HL-60 (cell line): ENCODE results near the gene ZNF578.
A peak's percentile ranks its signal among the peaks of the same experiment; 100 is the strongest.

Experiments
- CTCF ChIP-seq: IDR thresholded peaks from one replicate; pipeline ENCODE4 v1.5.1; 2011; ENCODE audit warnings: low read length, control low read depth, inconsistent platforms; ENCODE audit not compliant: insufficient read depth
- POLR2AphosphoS5 ChIP-seq: IDR thresholded peaks from 2 replicates; pipeline ENCODE4 v1.6.1; 2012; ENCODE audit warnings: low read depth
- REST ChIP-seq: IDR thresholded peaks from 2 replicates; pipeline ENCODE4 v1.6.1; 2012; ENCODE audit warnings: low read depth; ENCODE audit not compliant: insufficient replicate concordance
- SPI1 ChIP-seq: IDR thresholded peaks from 2 replicates; pipeline ENCODE4 v1.6.1; 2012; ENCODE audit warnings: low read depth, mild to moderate bottlenecking, borderline replicate concordance

- TF ChIP-seq CTCF = peak; percentile 25
- peak; percentile 64; the same call in 1 of the 2 replicates for TF ChIP-seq SPI1
- peak; percentile 52; the same call in 1 of the 2 replicates for TF ChIP-seq POLR2AphosphoS5
- no peak for TF ChIP-seq REST
Measured at GRCh38 chr19:52527134-52527955, 74.0 kb downstream of the ZNF578 start, which contains the start of gene ZNF808.
